ENCODE results near the gene KRT85.
A peak's percentile ranks its signal among the peaks of the same experiment; 100 is the strongest.

KRT85 gene

DNA sequence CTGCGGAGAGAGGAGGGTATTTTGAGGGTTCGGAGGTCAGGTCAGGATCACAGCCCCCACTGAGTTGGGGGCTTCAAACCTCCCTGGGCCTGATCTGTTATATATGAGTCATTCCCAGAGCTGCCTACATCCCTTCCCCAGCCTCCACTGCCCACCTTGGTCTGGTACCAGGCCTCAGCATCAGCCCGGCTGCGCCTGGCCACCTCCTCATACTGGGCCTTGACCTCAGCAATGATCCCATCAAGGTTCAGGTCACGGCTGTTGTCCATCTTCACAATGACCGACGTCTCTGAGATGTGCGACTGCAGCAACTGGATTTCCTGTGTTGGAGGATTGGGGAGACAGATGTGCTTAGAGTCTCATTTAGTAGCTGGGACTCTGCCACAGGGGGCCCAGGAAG lies 13.9 kb upstream of the KRT85 start:
- H3K27ac Mint-ChIP-seq = no peak overlapping the region
- no peaks in the 10 kb centered on the region for H3K9me3 Mint-ChIP-seq
- H3K4me1 Mint-ChIP-seq = peaks cover 9% of the 10 kb centered on the region
- no peaks in the 10 kb centered on the region for H3K36me3 Mint-ChIP-seq
- H3K4me3 Mint-ChIP-seq = no peak overlapping the region
- peaks cover 2% of the 10 kb centered on the region for H3K27me3 Mint-ChIP-seq

DNA sequence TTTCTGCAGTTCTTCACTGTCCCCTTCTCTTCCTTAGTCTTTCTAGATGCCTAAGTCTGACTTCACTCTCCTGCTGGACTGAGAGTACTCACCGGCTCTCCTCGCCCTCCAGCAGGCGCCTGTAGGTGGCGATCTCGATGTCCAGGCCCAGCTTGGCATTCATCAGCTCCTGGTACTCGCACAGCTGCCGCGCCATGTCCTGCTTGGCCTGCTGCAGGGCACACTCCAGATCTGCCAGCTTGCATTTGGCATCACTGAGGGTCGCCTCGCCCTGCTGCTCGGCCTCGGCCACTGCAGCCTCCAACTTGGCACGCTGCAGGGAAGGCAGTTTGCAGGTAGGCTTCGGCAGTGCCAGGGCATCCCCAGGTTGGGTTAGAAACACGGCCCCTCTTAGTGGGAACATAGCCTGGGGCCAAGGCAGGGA lies 13.0 kb upstream of the KRT85 start:
- H3K27me3 Mint-ChIP-seq = peaks cover 2% of the 10 kb centered on the region
- no peaks in the 10 kb centered on the region for H3K9me3 Mint-ChIP-seq
- H3K4me3 Mint-ChIP-seq = no peak overlapping the region
- no peak overlapping the region for H3K27ac Mint-ChIP-seq
- peaks cover 9% of the 10 kb centered on the region for H3K4me1 Mint-ChIP-seq
- no peaks in the 10 kb centered on the region for H3K36me3 Mint-ChIP-seq

DNA sequence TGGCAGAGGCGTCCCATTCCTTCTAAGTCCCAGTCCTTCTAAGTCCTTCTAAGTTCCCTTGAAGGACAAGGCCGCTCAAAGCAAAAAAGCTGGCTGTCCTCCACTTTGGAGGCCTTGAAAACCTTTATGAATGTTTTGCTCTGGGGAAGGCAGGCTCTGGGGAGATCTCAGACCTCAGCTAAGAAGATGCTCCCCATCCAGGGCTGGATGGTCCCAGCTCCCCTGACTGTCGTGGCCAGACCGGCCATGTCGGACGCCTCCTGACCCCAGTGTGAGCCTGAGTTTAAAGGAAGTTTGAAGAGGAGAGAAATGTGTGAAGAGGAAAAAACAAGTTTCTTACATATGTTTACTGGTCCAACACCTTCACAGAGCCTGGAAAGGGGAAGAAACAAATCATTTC lies 12.3 kb upstream of the KRT85 start:
- Mint-ChIP-seq H3K27me3 (peaks cover 2% of the 10 kb centered on the region), H3K4me3 (no peak overlapping the region), H3K36me3 (no peaks in the 10 kb centered on the region), H3K9me3 (no peaks in the 10 kb centered on the region), H3K27ac (no peak overlapping the region), H3K4me1 (peaks cover 9% of the 10 kb centered on the region)

DNA sequence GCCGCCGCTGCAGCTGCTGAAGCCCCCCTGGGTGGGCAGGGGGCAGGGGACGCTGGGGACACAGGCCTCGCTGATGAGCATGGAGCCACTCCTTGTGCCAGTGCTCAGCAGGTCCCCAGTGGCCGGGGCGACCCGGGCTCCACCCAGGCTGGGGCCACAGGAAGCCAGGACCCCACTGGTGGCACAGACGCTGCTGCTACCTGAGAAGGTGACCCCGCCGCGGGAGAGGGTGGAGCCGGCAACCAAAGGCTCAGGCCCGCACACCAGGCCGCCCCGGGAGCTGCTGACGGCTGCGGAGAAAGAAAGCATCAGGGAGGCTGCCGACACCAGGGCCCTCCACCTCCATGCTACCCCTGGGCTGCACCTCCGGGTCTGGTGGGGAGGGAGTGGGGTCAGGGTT lies 10.8 kb upstream of the KRT85 start:
- no peak overlapping the region for H3K4me3 Mint-ChIP-seq
- H3K9me3 Mint-ChIP-seq = no peaks in the 10 kb centered on the region
- H3K36me3 Mint-ChIP-seq = no peaks in the 10 kb centered on the region
- H3K4me1 Mint-ChIP-seq = peaks cover 8% of the 10 kb centered on the region
- H3K27me3 Mint-ChIP-seq = peaks cover 2% of the 10 kb centered on the region
- H3K27ac Mint-ChIP-seq = no peak overlapping the region

DNA sequence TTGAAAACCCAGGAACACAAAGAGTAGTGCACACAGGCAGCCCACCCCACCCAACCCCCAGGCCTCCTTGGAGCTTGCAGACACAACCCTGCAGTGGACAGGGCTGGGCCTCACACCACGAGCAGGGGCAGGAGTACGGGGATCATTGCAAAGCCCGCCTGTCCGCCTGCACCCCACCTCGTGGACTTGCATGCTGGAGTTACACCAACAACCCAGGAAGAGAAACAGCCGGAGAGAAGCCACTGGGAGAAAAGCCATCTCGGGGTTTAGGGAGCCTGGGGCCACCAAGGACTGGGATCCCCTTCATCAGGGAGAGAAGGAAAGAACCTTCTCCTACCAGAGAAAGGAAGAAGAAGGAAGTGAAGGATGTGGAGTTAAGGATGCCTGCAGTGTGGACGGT lies 10.0 kb upstream of the KRT85 start:
- no peaks in the 10 kb centered on the region for H3K9me3 Mint-ChIP-seq
- no peak overlapping the region for H3K4me3 Mint-ChIP-seq
- H3K36me3 Mint-ChIP-seq = no peaks in the 10 kb centered on the region
- peaks cover 2% of the 10 kb centered on the region for H3K27me3 Mint-ChIP-seq
- H3K27ac Mint-ChIP-seq = peak overlapping the region; percentile 33
- no peaks in the 10 kb centered on the region for H3K4me1 Mint-ChIP-seq

DNA sequence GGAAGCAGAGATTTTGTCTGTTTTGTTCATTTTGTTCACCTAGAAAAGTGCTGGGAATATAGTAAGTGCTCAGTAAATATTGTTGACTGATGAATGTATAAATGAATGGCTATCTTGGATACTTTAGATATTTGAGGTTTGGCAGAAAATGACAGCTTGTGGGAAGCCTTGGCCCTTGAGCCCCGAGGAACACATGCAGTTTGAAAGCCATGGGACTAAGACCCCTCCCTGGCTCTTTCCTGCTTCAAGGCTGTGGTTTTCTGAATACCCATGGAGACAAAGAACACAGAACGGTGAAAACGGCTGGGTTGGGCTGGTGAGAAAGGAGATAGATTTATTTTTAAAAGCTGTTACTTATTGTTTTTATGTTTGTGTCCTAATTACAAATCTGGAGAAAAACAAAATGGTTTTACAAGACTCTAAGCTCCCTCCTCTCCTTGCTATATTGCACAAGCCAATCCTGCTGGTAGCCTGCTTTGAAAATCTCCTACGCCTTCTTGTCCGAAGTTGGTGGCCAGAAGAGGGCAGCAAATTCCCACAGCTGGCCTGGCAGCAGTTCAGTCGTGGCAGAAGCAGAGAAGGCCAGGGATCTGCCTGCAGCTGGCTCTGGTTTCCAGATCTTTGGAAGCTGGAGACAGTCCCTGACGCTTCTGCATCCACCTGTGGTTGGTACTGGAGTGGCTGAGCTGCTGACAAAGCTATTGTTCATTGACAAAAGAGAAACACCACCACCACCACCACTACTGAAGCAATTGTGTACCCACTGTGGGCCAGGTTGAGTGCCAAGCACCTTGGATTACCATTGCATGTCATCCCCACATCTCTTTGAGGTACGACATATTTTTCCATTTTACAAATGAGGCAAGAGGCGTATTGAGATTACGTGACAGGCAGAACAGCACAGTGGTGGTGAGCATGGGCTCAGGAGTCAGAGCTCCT lies 5.2 kb upstream of the KRT85 start:
- Mint-ChIP-seq H3K4me3 (no peak overlapping the region), H3K9me3 (no peaks in the 10 kb centered on the region), H3K27me3 (peaks cover 2% of the 10 kb centered on the region), H3K4me1 (no peaks in the 10 kb centered on the region), H3K36me3 (no peaks in the 10 kb centered on the region), H3K27ac (no peak overlapping the region)

DNA sequence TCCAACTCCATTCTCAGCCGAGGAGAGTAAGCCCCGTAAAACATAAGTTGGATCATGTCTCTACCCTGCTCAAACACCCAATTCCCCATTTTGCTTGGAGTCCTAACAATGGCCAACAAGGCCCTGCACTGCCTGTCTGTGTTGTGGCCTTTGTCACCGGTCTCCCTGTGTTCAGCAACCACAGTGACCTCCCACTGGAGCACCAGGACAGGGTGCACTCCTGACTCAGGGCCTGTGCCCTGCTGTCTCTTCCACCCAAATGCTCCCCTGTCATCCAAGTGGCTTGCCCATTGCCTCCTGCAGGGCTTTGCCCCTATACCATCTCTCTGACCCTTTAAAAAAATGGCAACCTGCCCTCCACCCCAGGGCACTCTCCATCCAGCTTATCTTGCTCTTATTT lies 4.4 kb upstream of the KRT85 start:
- Mint-ChIP-seq H3K4me3 (no peak overlapping the region), H3K9me3 (no peaks in the 10 kb centered on the region), H3K27ac (no peak overlapping the region), H3K4me1 (no peaks in the 10 kb centered on the region), H3K27me3 (peaks cover 2% of the 10 kb centered on the region), H3K36me3 (no peaks in the 10 kb centered on the region)

DNA sequence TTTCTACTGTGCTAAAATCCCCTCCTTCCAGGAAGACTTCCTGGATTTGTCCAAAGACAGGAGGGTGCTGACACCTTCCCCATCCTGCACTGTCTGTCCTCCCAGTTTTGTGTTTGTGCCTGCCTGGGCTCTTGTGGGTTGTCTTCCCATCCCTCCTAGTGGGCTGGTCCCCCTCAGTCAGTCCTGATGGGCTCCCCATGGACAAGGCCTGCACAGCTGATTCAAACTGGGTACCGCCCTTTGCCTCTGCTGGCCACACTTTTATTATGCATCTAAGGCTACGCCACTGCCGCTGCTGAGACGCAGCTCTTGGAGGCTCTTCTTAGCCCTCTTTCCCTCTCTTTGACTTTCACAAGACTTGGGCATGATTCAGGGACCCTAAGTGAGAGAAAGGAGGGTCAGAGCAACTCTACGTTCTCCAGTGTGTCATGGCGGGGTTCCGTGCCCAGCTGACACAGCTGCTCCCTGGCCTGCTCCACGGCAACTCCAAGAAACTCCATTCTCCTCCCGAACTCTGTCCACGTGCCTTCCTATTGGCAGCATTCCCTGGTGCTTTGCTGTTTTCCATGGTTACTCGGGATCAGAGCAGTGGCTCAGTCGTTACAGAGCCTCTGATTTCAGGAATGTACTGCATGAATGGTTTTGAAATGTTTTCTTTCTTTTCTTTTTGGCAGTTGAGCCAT lies 3.8 kb upstream of the KRT85 start:
- H3K36me3 Mint-ChIP-seq = no peaks in the 10 kb centered on the region
- peaks cover 2% of the 10 kb centered on the region for H3K27me3 Mint-ChIP-seq
- no peak overlapping the region for H3K27ac Mint-ChIP-seq
- H3K4me1 Mint-ChIP-seq = no peaks in the 10 kb centered on the region
- no peak overlapping the region for H3K4me3 Mint-ChIP-seq
- H3K9me3 Mint-ChIP-seq = no peaks in the 10 kb centered on the region

DNA sequence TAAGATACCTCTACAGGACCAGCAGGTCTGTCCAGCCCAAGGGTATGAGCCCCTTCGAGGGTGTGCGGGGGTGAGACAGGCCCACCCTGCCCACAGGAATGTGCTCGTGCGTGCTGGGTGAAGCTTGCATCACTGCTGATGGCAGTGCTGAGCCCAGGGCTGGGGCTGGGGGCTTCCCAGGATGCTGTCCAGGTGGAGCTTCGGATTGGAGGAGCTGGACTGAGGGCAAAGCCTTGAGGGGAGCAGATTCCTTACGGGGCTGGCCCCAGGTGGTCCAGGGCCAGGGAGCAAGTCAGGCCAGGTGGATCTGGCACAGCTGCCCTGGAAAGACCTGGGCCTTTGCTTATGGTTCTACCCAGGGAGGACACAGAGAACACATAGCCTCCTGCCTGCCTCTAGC lies 2.5 kb upstream of the KRT85 start:
- Mint-ChIP-seq H3K4me1 (no peaks in the 10 kb centered on the region), H3K4me3 (no peak overlapping the region), H3K36me3 (no peaks in the 10 kb centered on the region), H3K27me3 (peaks cover 2% of the 10 kb centered on the region), H3K9me3 (no peaks in the 10 kb centered on the region), H3K27ac (no peak overlapping the region)

DNA sequence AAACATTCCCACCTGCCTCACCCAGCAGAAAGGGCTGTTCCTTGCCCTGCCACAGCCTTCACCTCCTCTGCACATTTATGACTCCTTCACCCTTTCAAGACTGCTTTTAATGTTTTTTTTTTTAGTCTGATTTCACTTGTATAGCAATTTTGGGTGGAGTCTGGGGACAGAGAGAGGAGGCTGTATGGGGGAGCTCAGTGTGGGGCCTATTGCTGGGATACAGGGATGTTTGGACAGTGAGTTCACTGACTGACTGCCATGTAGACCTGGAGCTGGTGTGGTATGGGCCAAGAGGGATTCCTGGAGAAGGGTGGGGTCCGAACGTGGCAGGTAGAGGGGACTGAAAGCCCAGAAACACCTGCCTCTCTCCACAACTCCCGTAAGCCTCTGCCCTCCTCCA lies 1.9 kb upstream of the KRT85 start:
- Mint-ChIP-seq H3K27me3 (peaks cover 2% of the 10 kb centered on the region), H3K4me1 (no peaks in the 10 kb centered on the region), H3K4me3 (no peak overlapping the region), H3K27ac (no peak overlapping the region), H3K9me3 (no peaks in the 10 kb centered on the region), H3K36me3 (no peaks in the 10 kb centered on the region)

DNA sequence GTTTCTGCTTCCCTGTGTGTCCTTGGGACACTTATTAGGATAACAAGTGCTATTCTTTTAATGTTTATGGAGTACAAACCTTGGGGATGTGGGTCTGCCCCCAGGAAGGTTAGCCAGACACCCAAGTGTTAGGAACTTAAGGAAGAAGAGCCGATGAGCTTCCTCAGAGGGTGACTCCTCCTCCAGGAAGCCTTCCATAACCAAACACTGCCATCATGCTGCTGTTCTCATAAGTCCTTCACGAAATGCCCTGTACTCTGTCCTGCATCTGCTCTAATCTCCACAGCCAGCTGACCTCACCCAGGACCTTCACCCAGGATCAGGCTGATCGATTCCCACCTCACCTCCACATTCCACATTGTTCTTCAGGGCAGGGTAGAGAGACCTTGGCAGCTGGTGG lies 1.2 kb upstream of the KRT85 start:
- H3K27me3 Mint-ChIP-seq = peaks cover 2% of the 10 kb centered on the region
- no peaks in the 10 kb centered on the region for H3K9me3 Mint-ChIP-seq
- no peak overlapping the region for H3K4me3 Mint-ChIP-seq
- no peak overlapping the region for H3K27ac Mint-ChIP-seq
- no peaks in the 10 kb centered on the region for H3K4me1 Mint-ChIP-seq
- H3K36me3 Mint-ChIP-seq = no peaks in the 10 kb centered on the region

DNA sequence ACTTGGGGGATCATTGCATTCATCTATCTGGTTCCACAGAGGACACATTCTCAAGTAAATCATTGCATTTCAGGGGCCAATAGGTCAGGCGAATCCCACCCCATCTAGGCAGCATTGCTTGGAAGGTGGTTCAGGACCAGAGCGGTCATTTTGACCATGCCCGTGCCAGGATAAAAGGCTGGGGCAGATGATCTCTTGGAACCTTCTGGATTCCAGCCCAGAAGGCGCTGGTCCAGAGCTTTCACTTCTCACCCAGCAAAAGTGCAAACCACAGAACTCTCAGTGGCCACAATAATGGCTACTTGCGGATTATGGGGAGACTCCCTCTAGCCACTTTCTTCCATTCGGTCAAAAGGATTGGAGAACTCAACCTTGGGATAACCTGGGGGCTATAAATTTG lies 595 bp upstream of the KRT85 start:
- Mint-ChIP-seq H3K4me3 (no peak overlapping the region), H3K27me3 (peaks cover 2% of the 10 kb centered on the region), H3K4me1 (no peaks in the 10 kb centered on the region), H3K27ac (no peak overlapping the region), H3K36me3 (no peaks in the 10 kb centered on the region), H3K9me3 (no peaks in the 10 kb centered on the region)

DNA sequence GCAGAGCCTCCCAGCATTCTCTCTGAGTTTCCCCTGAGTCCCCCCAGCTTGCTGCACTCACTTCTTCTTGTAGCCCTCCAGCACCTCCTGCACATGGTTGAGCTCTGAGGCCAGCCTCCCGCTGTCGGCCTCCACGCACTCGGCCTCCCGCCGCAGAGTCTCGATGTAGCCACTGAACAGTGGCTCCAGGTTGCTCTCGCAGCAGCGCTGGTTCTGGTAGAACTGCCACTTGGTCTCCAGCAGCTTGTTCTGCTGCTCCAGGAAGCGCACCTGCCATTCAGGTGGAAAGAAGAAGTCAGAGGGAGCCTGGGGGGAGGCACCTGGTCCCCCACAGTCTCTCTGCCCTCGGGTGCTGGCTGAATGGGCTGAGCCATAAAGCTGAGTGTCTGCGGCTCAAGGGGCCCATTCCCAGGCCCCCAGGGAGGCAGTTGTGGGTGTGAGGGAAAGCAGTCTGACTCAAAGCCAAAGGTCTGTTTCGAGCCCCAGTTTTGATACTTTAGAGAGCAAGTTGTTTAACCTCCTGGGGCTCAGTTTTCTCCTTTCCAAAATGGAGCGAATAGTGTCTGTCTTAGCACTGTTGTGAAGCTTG lies 2.3 kb downstream of the KRT85 start:
- Mint-ChIP-seq H3K4me1 (no peaks in the 10 kb centered on the region), H3K4me3 (no peak overlapping the region), H3K27ac (no peak overlapping the region), H3K9me3 (no peaks in the 10 kb centered on the region), H3K27me3 (peaks cover 2% of the 10 kb centered on the region), H3K36me3 (no peaks in the 10 kb centered on the region)

DNA sequence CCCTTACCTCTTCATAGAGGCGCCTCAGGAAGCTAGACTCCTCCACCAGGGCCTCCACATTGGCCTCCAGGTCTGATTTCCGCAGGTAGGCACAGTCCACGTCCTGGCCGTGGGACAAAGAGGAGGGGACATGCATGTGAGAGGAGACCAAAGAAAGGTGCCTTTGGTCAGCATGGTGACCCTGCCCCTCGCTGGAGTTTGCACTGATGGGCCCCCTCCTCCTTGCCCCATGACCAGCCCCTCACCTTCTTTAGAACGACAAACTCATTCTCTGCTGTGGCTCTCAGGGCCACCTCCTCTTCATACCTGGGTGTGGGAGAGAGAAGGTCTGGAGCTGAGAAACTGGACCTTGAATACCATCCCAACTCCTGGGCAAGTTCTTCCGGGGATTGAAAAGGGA lies 3.2 kb downstream of the KRT85 start:
- Mint-ChIP-seq H3K27ac (no peak overlapping the region), H3K4me1 (peaks cover 8% of the 10 kb centered on the region), H3K4me3 (no peak overlapping the region), H3K9me3 (no peaks in the 10 kb centered on the region), H3K27me3 (peaks cover 2% of the 10 kb centered on the region), H3K36me3 (no peaks in the 10 kb centered on the region)

DNA sequence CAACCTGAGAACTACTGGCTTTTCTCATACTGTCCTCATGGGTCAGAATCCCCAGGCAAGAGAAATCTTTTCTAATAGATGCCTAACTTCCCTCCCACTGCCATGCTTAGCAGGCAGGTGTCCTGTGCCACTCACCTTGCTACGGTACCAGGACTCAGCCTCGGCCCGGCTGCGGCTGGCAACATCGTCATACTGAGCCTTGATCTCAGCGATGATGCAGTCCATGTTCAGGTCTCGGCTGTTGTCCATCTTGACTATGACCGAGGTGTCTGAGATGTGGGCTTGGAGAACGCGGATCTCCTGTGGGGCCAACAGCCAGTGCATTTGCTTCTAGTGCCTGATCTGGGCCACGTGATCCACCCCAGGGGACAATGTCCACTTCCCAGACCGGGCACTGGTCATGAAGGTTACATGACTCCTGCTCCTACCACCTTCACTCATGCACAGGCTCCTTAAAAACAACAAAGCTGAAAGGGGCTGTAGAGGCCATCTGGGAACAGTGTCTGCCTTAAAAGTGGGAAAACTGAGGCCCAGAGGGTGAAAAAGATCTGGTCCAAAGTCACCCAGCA lies 4.1 kb downstream of the KRT85 start:
- Mint-ChIP-seq H3K27me3 (no peaks in the 10 kb centered on the region), H3K27ac (no peak overlapping the region), H3K36me3 (no peaks in the 10 kb centered on the region), H3K9me3 (no peaks in the 10 kb centered on the region), H3K4me3 (no peak overlapping the region), H3K4me1 (peaks cover 16% of the 10 kb centered on the region)
